HepG2 (cell line): Measurements from ENCODE around the gene TCF3. TPM values are rescaled to one million over a fixed set of nuclear protein-coding genes. Genes with fewer than 3 reads are reported as not detected.

Source experiments
- AKAP8 ChIP-seq: sonication (generic); formaldehyde crosslinking; IDR thresholded peaks from 2 replicates; pipeline ENCODE4 v1.5.1; 2020; ENCODE audit warnings: mild to moderate bottlenecking, missing genetic modification reagents
- ARNT2 ChIP-seq: sonication (generic); formaldehyde crosslinking; IDR thresholded peaks from 2 replicates; pipeline ENCODE4 v1.8.0; 2022; ENCODE audit warnings: mild to moderate bottlenecking, low read depth, missing genetic modification reagents, moderate library complexity
- GATAD2A ChIP-seq: IDR thresholded peaks from 2 replicates; pipeline ENCODE4 v1.6.1; 2016
- JUN ChIP-seq: sonication (generic); formaldehyde crosslinking; IDR thresholded peaks from 2 replicates; pipeline ENCODE4 v1.4.0; 2020; ENCODE audit warnings: mild to moderate bottlenecking, missing genetic modification reagents
- NFYC ChIP-seq: IDR thresholded peaks from 2 replicates; pipeline ENCODE4 v1.6.1; 2016; ENCODE audit warnings: missing genetic modification reagents, missing compliant biosample characterization
- PHF5A ChIP-seq: IDR thresholded peaks from one replicate; pipeline ENCODE4 v1.6.1; 2018; ENCODE audit warnings: low read depth, missing genetic modification reagents; ENCODE audit not compliant: unreplicated experiment
- SMARCE1 ChIP-seq: fragments of 450-650 bp; IDR thresholded peaks from 2 replicates; pipeline ENCODE4 v1.6.1; 2017; ENCODE audit warnings: borderline replicate concordance
- STAG1 ChIP-seq: sonication (generic); formaldehyde crosslinking; IDR thresholded peaks from 2 replicates; pipeline ENCODE4 v1.4.0; 2020; ENCODE audit warnings: missing genetic modification reagents
- ZNF10 ChIP-seq: sonication (generic); formaldehyde crosslinking; IDR thresholded peaks from 2 replicates; pipeline ENCODE4 v1.4.0; 2020; ENCODE audit warnings: mild to moderate bottlenecking, low read depth, missing genetic modification reagents, borderline replicate concordance
- ZNF430 ChIP-seq: sonication (generic); formaldehyde crosslinking; IDR thresholded peaks from 2 replicates; pipeline ENCODE4 v1.9.0; 2021; ENCODE audit warnings: mild to moderate bottlenecking, missing genetic modification reagents
- ZNF724P ChIP-seq: sonication (generic); formaldehyde crosslinking; IDR thresholded peaks from 2 replicates; pipeline ENCODE4 v1.8.0; 2022; ENCODE audit warnings: missing genetic modification reagents, borderline replicate concordance
- polyA plus RNA-seq, 8 experiments: library from polyadenylated mRNA; depleted of rRNA in 3 of 8; stranded (reverse) in 7 of 8; unstranded in 1 of 8; fragments of >200 nt; fragmentation: Illumina TruSeq in 4 of 8; extraction: Trizol in 4 of 8; gene quantifications; 2 replicates each; pipeline versions ENCODE4 v1.2.1 to v1.2.3, GENCODE V29; 2011 to 2016; ENCODE audit warnings: low read depth in 4 of 8, missing spikeins in 1 of 8, mixed read lengths in 1 of 8; ENCODE audit not compliant: insufficient read depth in 1 of 8
- total RNA-seq, 5 experiments: library from RNA; depleted of rRNA; stranded (reverse); fragments of >200 nt; fragmentation: Illumina TruSeq; extraction: Trizol; gene quantifications; 2 replicates each; pipeline ENCODE4 v1.2.3, GENCODE V29; 2016; ENCODE audit warnings: low read depth in 1 of 5
- TF ChIP-seq, protein P1 (sequence below): sonication (generic); formaldehyde crosslinking; IDR thresholded peaks from 2 replicates; pipeline ENCODE4 v1.5.0; 2020; ENCODE audit warnings: mild to moderate bottlenecking, missing genetic modification reagents
- TF ChIP-seq, protein P2 (sequence below): sonication (generic); formaldehyde crosslinking; conservative IDR thresholded peaks from 2 replicates; pipeline ENCODE4 v1.4.0; 2020; ENCODE audit warnings: missing genetic modification reagents
- TF ChIP-seq, protein P3 (sequence below): sonication (generic); formaldehyde crosslinking; IDR thresholded peaks from 2 replicates; pipeline ENCODE4 v1.9.0; 2021; ENCODE audit warnings: missing genetic modification reagents, mild to moderate bottlenecking, borderline replicate concordance
- TF ChIP-seq, protein P4 (sequence below), 2 experiments: fragments of 450-650 bp in 1 of 2; sonication (generic) in 1 of 2; formaldehyde crosslinking in 1 of 2; IDR thresholded peaks; 2 replicates each; pipeline versions ENCODE4 v1.6.1 to v1.8.0; 2016 to 2022; ENCODE audit warnings: antibody characterized with exemption in 1 of 2, mild to moderate bottlenecking in 1 of 2, missing genetic modification reagents in 1 of 2

Gene TCF3
- total and polyA plus RNA-seq, 2 of the 13 experiments (the other 11 are each of a cell fraction or from before 2014, with no cell fraction given) = 51.4 to 53.2 TPM

DNA sequence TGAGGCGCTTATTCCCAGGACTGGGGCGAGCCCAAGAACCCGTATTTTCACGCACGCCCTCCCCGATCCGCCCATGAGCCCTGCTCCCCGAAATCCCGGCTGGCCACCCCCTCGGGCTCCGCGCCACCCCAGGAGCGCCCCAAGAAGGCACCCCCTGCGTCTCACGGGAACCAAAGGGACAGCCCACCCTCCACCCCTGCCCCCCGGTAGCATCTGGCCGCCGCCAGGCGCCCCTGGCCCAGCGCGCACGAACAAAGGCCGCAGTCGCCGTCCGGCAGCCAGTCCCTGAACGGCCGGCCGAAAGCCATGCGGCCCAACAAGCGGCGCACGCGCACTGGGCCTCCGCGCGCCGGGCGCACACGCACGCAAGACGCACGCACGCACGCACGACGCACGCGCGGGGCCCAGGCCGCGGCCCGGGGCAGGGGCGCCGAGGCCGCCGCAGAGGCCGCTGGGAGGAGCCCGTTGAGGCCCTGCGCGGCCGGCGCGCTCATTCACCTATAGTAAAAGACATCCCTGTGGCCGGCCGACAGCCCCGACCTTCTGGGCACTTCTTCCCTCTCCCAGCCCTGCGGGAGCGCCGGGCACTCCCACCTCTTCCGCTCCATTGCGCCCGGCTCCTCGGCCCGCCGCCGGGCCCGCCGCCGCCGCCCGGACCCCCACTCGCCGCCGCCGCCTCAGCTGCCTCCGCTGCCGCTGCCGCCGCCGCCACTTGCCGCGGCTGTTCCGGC, 60.2 kb downstream of the TCF3 start (continued):
- TF ChIP-seq, protein P1, sequence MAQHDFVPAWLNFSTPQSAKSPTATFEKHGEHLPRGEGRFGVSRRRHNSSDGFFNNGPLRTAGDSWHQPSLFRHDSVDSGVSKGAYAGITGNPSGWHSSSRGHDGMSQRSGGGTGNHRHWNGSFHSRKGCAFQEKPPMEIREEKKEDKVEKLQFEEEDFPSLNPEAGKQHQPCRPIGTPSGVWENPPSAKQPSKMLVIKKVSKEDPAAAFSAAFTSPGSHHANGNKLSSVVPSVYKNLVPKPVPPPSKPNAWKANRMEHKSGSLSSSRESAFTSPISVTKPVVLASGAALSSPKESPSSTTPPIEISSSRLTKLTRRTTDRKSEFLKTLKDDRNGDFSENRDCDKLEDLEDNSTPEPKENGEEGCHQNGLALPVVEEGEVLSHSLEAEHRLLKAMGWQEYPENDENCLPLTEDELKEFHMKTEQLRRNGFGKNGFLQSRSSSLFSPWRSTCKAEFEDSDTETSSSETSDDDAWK (CRISPR knock-in tag) = no peak
- TF ChIP-seq SMARCE1 = no peak
- TF ChIP-seq JUN = 0 out of 2 replicates have a peak, but pooled peaks have one; percentile 21
- no peak for TF ChIP-seq GATAD2A
- TF ChIP-seq ZNF430 (CRISPR knock-in tag) = peak; percentile 30; the same call in 1 of the 2 replicates
- no peak for TF ChIP-seq NFYC (CRISPR knock-in tag)
- no peak for TF ChIP-seq STAG1 (CRISPR knock-in tag)
- TF ChIP-seq, protein P2, sequence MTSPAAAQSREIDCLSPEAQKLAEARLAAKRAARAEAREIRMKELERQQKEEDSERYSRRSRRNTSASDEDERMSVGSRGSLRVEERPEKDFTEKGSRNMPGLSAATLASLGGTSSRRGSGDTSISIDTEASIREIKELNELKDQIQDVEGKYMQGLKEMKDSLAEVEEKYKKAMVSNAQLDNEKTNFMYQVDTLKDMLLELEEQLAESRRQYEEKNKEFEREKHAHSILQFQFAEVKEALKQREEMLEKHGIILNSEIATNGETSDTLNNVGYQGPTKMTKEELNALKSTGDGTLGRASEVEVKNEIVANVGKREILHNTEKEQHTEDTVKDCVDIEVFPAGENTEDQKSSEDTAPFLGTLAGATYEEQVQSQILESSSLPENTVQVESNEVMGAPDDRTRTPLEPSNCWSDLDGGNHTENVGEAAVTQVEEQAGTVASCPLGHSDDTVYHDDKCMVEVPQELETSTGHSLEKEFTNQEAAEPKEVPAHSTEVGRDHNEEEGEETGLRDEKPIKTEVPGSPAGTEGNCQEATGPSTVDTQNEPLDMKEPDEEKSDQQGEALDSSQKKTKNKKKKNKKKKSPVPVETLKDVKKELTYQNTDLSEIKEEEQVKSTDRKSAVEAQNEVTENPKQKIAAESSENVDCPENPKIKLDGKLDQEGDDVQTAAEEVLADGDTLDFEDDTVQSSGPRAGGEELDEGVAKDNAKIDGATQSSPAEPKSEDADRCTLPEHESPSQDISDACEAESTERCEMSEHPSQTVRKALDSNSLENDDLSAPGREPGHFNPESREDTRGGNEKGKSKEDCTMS = no peak
- TF ChIP-seq ZNF724P = peak; percentile 53; the same call in 1 of the 2 replicates
- no peak for TF ChIP-seq AKAP8 (CRISPR knock-in tag)
- no peak for TF ChIP-seq ZNF10 (CRISPR knock-in tag)
- TF ChIP-seq ARNT2 = peak; percentile 81
- TF ChIP-seq, protein P3, sequence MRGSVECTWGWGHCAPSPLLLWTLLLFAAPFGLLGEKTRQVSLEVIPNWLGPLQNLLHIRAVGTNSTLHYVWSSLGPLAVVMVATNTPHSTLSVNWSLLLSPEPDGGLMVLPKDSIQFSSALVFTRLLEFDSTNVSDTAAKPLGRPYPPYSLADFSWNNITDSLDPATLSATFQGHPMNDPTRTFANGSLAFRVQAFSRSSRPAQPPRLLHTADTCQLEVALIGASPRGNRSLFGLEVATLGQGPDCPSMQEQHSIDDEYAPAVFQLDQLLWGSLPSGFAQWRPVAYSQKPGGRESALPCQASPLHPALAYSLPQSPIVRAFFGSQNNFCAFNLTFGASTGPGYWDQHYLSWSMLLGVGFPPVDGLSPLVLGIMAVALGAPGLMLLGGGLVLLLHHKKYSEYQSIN = no peak
- TF ChIP-seq, protein P4, sequence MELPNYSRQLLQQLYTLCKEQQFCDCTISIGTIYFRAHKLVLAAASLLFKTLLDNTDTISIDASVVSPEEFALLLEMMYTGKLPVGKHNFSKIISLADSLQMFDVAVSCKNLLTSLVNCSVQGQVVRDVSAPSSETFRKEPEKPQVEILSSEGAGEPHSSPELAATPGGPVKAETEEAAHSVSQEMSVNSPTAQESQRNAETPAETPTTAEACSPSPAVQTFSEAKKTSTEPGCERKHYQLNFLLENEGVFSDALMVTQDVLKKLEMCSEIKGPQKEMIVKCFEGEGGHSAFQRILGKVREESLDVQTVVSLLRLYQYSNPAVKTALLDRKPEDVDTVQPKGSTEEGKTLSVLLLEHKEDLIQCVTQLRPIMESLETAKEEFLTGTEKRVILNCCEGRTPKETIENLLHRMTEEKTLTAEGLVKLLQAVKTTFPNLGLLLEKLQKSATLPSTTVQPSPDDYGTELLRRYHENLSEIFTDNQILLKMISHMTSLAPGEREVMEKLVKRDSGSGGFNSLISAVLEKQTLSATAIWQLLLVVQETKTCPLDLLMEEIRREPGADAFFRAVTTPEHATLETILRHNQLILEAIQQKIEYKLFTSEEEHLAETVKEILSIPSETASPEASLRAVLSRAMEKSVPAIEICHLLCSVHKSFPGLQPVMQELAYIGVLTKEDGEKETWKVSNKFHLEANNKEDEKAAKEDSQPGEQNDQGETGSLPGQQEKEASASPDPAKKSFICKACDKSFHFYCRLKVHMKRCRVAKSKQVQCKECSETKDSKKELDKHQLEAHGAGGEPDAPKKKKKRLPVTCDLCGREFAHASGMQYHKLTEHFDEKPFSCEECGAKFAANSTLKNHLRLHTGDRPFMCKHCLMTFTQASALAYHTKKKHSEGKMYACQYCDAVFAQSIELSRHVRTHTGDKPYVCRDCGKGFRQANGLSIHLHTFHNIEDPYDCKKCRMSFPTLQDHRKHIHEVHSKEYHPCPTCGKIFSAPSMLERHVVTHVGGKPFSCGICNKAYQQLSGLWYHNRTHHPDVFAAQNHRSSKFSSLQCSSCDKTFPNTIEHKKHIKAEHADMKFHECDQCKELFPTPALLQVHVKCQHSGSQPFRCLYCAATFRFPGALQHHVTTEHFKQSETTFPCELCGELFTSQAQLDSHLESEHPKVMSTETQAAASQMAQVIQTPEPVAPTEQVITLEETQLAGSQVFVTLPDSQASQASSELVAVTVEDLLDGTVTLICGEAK (IDR thresholded peaks at IDR 0.05) = no peak
- TF ChIP-seq, protein P4 (CRISPR knock-in tag; IDR thresholded peaks at IDR 0.05) = peak; percentile 66; the same call in 1 of the 2 replicates
- TF ChIP-seq PHF5A (CRISPR knock-in tag) = peak; percentile 42
